Caco-2 (cell line): ENCODE measurements around the gene AHRR. TPM values are rescaled to one million over a fixed set of nuclear protein-coding genes. Genes with fewer than 3 reads are reported as not detected.

Experiments used
- BruUV-seq: library from RNA; stranded (reverse); fragments of 400-500 nt; replicated peaks from 2 replicates; lab custom pipeline; 2021; lab: Mats Ljungman, UMichigan
- CTCF ChIA-PET: fragments of 300-600 bp; sonication (Branson Sonifier 250); formaldehyde crosslinking; loops from one replicate; lab custom pipeline; 2022; ENCODE audit warnings: antibody characterized with exemption; lab: Charles Lee
- POLR2A ChIA-PET: fragments of 300-600 bp; sonication (Branson Sonifier 250); formaldehyde crosslinking; loops from one replicate; lab custom pipeline; 2022; ENCODE audit warnings: antibody characterized with exemption; lab: Charles Lee
- DNase-seq, 2 experiments: peaks; one replicate each; pipeline versions ENCODE4 v3.0.0 to v3.0.0-alpha.2; 2020 to 2022
- H3K27me3 ChIP-seq: replicated peaks from 2 replicates; pipeline ENCODE4 v1.6.0; 2011; ENCODE audit warnings: low read length; ENCODE audit not compliant: control insufficient read depth, insufficient read depth
- H3K36me3 ChIP-seq: 2 replicates; pipeline ENCODE4 v1.5.1; 2011; ENCODE audit warnings: low read length; ENCODE audit not compliant: control insufficient read depth, insufficient read depth
- H3K4me1 ChIP-seq: fragments of 250-450 bp; sonication (Bioruptor Pico); 2 replicates; pipeline ENCODE4 v1.5.1; 2020; ENCODE audit warnings: mild to moderate bottlenecking
- H3K4me3 ChIP-seq: 2 replicates; pipeline ENCODE4 v1.5.1; 2011; ENCODE audit warnings: low read depth, mild to moderate bottlenecking, control low read depth, low read length
- H3K9me3 ChIP-seq: fragments of 250-450 bp; sonication (Bioruptor Pico); 2 replicates; pipeline ENCODE4 v1.5.1; 2020; ENCODE audit warnings: mild to moderate bottlenecking, moderate library complexity
- H3K27ac Mint-ChIP-seq: one replicate; pipeline ENCODE4 v1.8.0; 2022; ENCODE audit warnings: mixed read lengths; ENCODE audit not compliant: unreplicated experiment
- H3K27me3 Mint-ChIP-seq: one replicate; pipeline ENCODE4 v1.8.0; 2022; ENCODE audit warnings: mixed read lengths; ENCODE audit not compliant: insufficient read depth, unreplicated experiment
- H3K36me3 Mint-ChIP-seq: one replicate; pipeline ENCODE4 v1.8.0; 2022; ENCODE audit warnings: mild to moderate bottlenecking, mixed read lengths; ENCODE audit not compliant: insufficient read depth, unreplicated experiment
- H3K4me1 Mint-ChIP-seq: one replicate; pipeline ENCODE4 v1.8.0; 2022; ENCODE audit warnings: low read depth, mixed read lengths; ENCODE audit not compliant: unreplicated experiment
- H3K4me3 Mint-ChIP-seq: one replicate; pipeline ENCODE4 v1.8.0; 2022; ENCODE audit warnings: mild to moderate bottlenecking, moderate library complexity, mixed read lengths; ENCODE audit not compliant: unreplicated experiment
- H3K9me3 Mint-ChIP-seq: one replicate; pipeline ENCODE4 v1.8.0; 2022; ENCODE audit warnings: mixed read lengths; ENCODE audit not compliant: unreplicated experiment
- CTCF ChIP-seq, 2 experiments: fragments of 200-600 bp in 1 of 2; IDR thresholded peaks; 1 replicate in 1 of 2; 2 replicates in 1 of 2; pipeline versions ENCODE4 v1.5.1 to v1.8.0; 2011 to 2022; ENCODE audit warnings: antibody characterized with exemption in 1 of 2, control low read depth in 1 of 2, inconsistent platforms in 1 of 2, low read depth in 1 of 2, low read length in 1 of 2, mild to moderate bottlenecking in 1 of 2, moderate library complexity in 1 of 2; ENCODE audit not compliant: insufficient read depth in 1 of 2, severe bottlenecking in 1 of 2, unreplicated experiment in 1 of 2
- intact Hi-C: fragments of 100-400 bp; cut with micrococcal nuclease; formaldehyde crosslinking; loops from one replicate; pipeline ENCODE4 v1.10.0; 2022; ENCODE audit not compliant: unreplicated experiment
- total RNA-seq: library from RNA; stranded (reverse); gene quantifications from 2 replicates; pipeline ENCODE4 v1.2.3, GENCODE V29; 2022

The AHRR gene
- total RNA-seq, 1 experiment from 2014 or later = 1.1 TPM

DNA sequence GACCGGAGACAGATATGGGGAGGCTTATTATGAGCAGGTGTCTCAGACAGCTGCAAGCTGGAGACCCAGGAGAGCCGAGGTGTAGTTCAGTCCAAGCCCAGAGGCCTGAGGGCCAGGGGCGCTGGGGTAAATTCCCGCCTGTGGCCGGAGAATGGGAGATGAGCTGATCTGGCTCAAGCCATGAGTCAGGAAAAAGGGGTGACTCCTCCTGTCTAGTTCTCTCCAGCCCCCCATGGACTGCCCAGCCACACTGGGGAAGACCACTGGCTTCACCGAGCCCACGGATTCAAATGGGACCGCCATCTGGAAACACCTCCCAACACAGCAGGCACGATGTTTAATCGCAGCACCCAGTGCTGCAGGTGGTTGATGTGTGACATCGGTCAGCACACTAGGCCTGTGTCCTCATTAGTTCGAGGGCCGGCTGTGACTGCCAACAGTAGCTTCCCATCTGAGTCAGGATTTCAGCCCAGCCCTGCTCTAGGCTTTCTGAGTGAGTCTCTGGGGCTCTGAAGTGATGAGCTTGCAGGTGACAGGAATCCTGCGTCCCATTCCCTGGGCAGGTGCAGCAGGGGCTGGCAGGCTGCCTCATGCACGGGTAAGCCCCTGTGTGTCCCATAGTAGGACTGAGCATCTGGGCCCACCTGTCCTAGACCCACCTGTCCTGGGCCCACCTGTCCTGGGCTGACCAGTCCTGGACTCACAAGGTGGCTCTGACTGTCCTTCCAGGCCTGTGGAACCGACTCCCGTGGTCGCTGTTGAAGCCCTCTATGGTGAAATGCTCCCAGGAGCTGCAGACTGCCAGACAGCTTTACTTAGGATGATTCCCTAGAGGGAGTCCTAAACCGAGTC is 49.7 kb downstream of the AHRR start:
- POLR2A ChIA-PET = no interaction called here
- Mint-ChIP-seq H3K9me3 (no peaks in the 10 kb centered on the region), H3K4me1 (no peaks in the 10 kb centered on the region), H3K36me3 (no peaks in the 10 kb centered on the region), H3K4me3 (no peak overlapping the region), H3K27me3 (peaks cover 7% of the 10 kb centered on the region), H3K27ac (no peak overlapping the region)
- H3K36me3 ChIP-seq = no peaks in the 10 kb centered on the region
- H3K27me3 ChIP-seq = no peaks in the 10 kb centered on the region
- H3K9me3 ChIP-seq = no peaks in the 10 kb centered on the region
- peaks cover 10% of the 10 kb centered on the region; the same call in 1 of the 2 replicates for H3K4me1 ChIP-seq
- intact Hi-C loops = no loop called here
- BruUV-seq = no TSS peak
- H3K4me3 ChIP-seq = no peak overlapping the region
- CTCF ChIA-PET = no interaction called here
- DNase-seq = peak in 1 of 2 experiments; percentile 29
- no peak for TF ChIP-seq CTCF (IDR thresholded peaks at IDR 0.05; ENCODE audit: insufficient read depth in 1 of 2, low read depth in 1 of 2, low read length in 1 of 2, severe bottlenecking in 1 of 2, unreplicated experiment in 1 of 2)

DNA sequence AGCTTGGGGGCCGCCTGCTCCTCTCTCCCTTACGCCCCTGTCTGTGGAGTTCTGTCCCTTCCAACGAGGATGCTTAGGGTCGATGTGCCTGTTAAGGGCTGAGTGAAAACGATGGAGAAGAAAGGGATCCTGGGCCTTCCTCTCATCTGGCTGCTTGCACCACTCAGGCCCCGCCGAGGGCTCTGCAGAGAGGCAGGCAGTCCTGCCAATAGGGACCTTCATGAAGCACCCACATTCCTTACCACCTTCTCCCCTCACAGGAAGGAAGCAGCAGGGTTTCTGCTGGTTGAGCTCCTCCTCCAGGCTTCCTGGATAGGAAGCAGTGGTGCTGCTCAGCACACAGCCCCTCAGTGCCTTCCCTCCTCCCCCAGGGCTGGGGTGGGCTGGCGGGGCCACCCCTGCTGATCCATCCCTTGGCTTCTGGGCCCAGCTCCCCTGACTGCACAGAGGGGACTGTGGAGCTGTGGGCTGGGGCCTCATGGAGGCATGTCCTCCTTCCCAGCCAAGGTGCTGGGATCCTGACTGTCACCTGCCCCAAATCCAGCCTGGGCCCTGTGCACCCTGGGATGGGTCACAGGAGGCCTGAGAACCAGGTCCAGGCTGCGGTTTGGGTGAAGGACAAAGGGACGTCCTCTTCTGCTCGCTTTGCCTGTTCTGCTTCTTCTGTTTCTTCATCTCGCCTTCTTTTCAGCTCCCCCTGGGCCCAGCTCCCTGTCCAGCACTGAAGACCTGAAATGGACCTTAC is 50.5 kb downstream of the AHRR start:
- Mint-ChIP-seq H3K36me3 (no peaks in the 10 kb centered on the region), H3K4me1 (no peaks in the 10 kb centered on the region), H3K27me3 (peaks cover 10% of the 10 kb centered on the region), H3K4me3 (no peak overlapping the region), H3K9me3 (no peaks in the 10 kb centered on the region), H3K27ac (no peak overlapping the region)
- intact Hi-C loops = no loop called here
- peaks cover 10% of the 10 kb centered on the region; the same call in 1 of the 2 replicates for H3K4me1 ChIP-seq
- H3K36me3 ChIP-seq = no peaks in the 10 kb centered on the region
- CTCF ChIA-PET = no interaction called here
- H3K27me3 ChIP-seq = no peaks in the 10 kb centered on the region
- DNase-seq = no peak
- no TSS peak for BruUV-seq
- POLR2A ChIA-PET = no interaction called here
- no peak overlapping the region for H3K4me3 ChIP-seq
- no peak for TF ChIP-seq CTCF (IDR thresholded peaks at IDR 0.05; ENCODE audit: insufficient read depth in 1 of 2, low read depth in 1 of 2, low read length in 1 of 2, severe bottlenecking in 1 of 2, unreplicated experiment in 1 of 2)
- no peaks in the 10 kb centered on the region for H3K9me3 ChIP-seq

DNA sequence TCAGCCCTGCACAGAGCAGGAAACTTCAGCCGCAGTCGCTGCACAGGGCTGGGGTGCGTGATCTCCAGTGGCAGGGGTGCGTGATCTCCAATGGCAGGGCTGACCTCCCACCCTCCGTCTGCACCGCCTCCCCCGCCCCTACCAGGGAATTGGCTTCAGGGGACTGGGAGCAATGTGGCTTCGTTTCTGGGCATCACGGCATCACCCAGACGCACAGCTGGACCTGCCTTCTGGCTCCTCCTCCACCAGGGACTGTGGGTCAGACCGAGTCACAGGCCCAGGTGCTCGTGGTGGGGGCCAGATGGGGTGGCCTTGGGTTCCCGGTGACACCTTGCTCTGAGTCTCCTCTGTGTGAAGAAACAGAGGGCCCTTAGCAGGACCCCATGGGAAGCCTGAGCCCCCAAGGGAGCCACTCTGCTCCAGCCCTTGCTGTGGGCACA is 51.1 kb downstream of the AHRR start:
- Mint-ChIP-seq H3K36me3 (no peaks in the 10 kb centered on the region), H3K27me3 (peaks cover 10% of the 10 kb centered on the region), H3K4me3 (no peak overlapping the region), H3K4me1 (no peaks in the 10 kb centered on the region), H3K9me3 (no peaks in the 10 kb centered on the region), H3K27ac (no peak overlapping the region)
- intact Hi-C loops = no loop called here
- CTCF ChIA-PET = no interaction called here
- H3K27me3 ChIP-seq = no peaks in the 10 kb centered on the region
- peaks cover 10% of the 10 kb centered on the region; the same call in 1 of the 2 replicates for H3K4me1 ChIP-seq
- POLR2A ChIA-PET = no interaction called here
- TF ChIP-seq CTCF (IDR thresholded peaks at IDR 0.05; ENCODE audit: insufficient read depth in 1 of 2, low read depth in 1 of 2, low read length in 1 of 2, severe bottlenecking in 1 of 2, unreplicated experiment in 1 of 2) = no peak
- no peaks in the 10 kb centered on the region for H3K36me3 ChIP-seq
- DNase-seq = peak in 1 of 2 experiments; percentile 22
- no peaks in the 10 kb centered on the region for H3K9me3 ChIP-seq
- BruUV-seq = no TSS peak
- H3K4me3 ChIP-seq = no peak overlapping the region
